SU-DHL-6 (cell line): Measurements from ENCODE around the gene LEMD3.

Experiments used
- EZH2phosphoT487 ChIP-seq: fragments of 200-600 bp; sonication (generic), shearing (Covaris generic); conservative IDR thresholded peaks from 2 replicates; pipeline ENCODE4 v1.6.1; 2018; ENCODE audit warnings: mild to moderate bottlenecking, antibody characterized with exemption, low read length, moderate library complexity, mixed read lengths
- TF ChIP-seq, protein P1 (sequence below): fragments of 200-600 bp; sonication (generic); IDR thresholded peaks from one replicate; pipeline ENCODE4 v1.5.1; 2017; ENCODE audit warnings: antibody characterized with exemption, mild to moderate bottlenecking, low read length, moderate library complexity; ENCODE audit not compliant: insufficient read depth, poor library complexity, severe bottlenecking

DNA sequence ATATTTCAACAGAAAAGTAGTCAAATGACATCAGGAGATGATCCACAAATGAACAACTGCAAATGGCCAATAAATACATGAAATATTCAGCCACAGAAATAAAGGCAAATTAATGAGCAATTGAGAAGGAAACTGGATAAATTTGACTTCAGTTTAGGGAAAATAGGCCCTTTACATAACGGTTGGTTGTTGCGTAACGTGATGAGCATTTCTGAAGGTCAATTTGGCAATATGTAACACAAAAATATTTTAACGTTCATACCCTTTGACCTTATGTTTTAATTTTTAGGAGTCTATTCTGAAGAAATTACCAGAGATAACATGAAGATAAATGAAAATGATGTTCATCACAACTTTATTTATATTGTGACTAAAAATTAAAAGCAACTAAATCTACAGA is 94.4 kb downstream of the LEMD3 start:
- TF ChIP-seq, protein P1, sequence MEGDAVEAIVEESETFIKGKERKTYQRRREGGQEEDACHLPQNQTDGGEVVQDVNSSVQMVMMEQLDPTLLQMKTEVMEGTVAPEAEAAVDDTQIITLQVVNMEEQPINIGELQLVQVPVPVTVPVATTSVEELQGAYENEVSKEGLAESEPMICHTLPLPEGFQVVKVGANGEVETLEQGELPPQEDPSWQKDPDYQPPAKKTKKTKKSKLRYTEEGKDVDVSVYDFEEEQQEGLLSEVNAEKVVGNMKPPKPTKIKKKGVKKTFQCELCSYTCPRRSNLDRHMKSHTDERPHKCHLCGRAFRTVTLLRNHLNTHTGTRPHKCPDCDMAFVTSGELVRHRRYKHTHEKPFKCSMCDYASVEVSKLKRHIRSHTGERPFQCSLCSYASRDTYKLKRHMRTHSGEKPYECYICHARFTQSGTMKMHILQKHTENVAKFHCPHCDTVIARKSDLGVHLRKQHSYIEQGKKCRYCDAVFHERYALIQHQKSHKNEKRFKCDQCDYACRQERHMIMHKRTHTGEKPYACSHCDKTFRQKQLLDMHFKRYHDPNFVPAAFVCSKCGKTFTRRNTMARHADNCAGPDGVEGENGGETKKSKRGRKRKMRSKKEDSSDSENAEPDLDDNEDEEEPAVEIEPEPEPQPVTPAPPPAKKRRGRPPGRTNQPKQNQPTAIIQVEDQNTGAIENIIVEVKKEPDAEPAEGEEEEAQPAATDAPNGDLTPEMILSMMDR, result no peak
- no peak for TF ChIP-seq EZH2phosphoT487
